ENCODE measurements around the gene UBR4. TPM values are rescaled to one million over a fixed set of nuclear protein-coding genes. Genes with fewer than 3 reads are reported as not detected.

Gene UBR4
- total RNA-seq, 1 experiment from 2014 or later, result 38.8 TPM

DNA sequence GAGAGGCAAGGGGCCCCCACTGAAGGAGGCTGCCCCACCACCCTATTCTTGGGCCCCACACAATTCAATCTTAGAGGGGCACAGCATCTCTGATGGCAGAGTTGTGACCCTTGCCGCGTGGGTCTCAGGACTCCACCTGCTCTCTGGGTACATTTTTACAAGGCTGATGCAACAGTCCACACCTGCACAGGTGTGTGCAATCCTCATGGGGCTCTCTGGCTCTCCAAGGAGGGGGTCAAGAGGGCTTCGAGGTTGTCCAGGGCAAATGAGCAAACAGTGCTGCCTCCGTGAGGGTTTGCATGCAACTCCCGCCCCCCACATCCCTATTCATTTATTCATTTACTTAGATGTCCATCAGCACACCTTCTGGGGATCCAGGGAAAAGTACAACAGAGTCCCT lies 172.0 kb downstream of the UBR4 start:
- in situ Hi-C loops (cut with HindIII; ENCODE audit: low pct_unique_long_range_greater_than_20kb, low sequenced_read_pairs), result no loop called here

DNA sequence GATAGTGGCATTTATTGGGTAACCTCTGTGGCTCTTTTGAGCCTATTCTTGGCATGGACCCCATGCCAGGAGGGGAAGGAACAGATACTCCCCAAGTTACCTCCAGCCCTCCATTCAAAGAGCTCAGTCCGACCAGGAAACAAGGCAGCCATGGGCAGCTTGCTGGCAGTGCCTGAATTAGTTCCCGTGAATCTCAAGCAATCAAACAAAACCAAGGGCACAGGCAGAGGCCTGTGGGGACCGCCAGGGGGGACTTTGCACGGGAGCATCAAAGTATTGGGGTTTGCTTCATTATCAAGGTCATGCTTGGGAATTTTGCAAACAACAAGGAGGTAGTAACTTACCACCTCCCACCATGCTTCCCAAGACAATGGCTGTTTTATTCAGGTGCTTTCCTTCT lies 172.4 kb downstream of the UBR4 start:
- in situ Hi-C loops (cut with HindIII; ENCODE audit: low pct_unique_long_range_greater_than_20kb, low sequenced_read_pairs), result no loop called here

More for the DNA sequence above, 172.0 kb downstream of the UBR4 start:
- DNase-seq (ENCODE audit: low read depth), result no peak

GRCh38 chr1:19036813-19037605 lies 173.1 kb downstream of the UBR4 start:
- in situ Hi-C loops (cut with HindIII; ENCODE audit: low pct_unique_long_range_greater_than_20kb, low sequenced_read_pairs), result no loop called here
- DNase-seq (ENCODE audit: low read depth), result no peak

More for the DNA sequence above, 172.4 kb downstream of the UBR4 start:
- no peak for DNase-seq (ENCODE audit: low read depth)

GRCh38 chr1:19036041-19036812 lies 173.8 kb downstream of the UBR4 start:
- DNase-seq (ENCODE audit: low read depth), result no peak
- in situ Hi-C loops (cut with HindIII; ENCODE audit: low pct_unique_long_range_greater_than_20kb, low sequenced_read_pairs), result no loop called here

GRCh38 chr1:19035377-19036040 lies 174.6 kb downstream of the UBR4 start:
- in situ Hi-C loops (cut with HindIII; ENCODE audit: low pct_unique_long_range_greater_than_20kb, low sequenced_read_pairs), result no loop called here
- no peak for DNase-seq (ENCODE audit: low read depth)

- DNase-seq (ENCODE audit: low read depth), result no peak
- in situ Hi-C loops (cut with HindIII; ENCODE audit: low pct_unique_long_range_greater_than_20kb, low sequenced_read_pairs), result no loop called here
Observed at GRCh38 chr1:19034721-19035120, 175.3 kb downstream of the UBR4 start.

DNA sequence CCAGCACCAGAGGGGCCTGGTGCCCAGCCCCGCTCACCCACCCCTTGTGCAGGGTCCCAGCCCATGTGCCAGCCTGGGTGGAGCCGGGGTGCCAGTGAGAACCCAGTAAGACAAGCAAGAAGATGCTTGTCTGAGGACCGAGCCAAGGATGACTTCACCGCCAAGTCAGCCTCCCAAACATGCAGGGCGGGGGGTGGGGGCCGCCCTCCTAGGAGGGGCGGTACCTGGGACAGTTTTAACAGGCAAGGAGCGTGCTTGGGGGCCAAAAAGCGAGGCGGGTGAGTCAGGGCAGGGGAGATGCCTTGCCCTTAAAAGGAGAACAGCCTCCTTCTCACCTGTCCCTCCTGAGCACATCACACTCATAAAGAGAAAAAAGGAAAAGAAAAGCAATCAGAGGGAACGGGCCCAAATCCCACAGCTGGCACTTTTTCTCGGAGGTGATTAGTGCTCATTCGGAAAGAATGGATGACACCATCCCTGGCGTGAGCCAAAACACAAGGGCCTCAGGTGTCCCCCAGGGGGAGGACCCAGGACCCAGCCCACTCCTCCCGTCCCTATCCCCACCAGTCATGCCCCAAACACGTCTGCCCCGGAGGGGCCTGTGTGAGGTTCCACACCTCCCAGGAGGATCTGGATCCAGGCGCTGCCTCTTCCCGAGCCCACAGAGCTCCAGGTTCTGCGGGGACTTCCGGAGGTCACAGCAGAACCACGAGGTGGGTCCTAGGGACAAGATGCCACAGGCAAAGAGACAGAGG lies 176.0 kb downstream of the UBR4 start:
- no peak for DNase-seq (ENCODE audit: low read depth)
- in situ Hi-C loops (cut with HindIII; ENCODE audit: low pct_unique_long_range_greater_than_20kb, low sequenced_read_pairs), result no loop called here

GRCh38 chr1:19033515-19033839 lies 176.6 kb downstream of the UBR4 start:
- in situ Hi-C loops (cut with HindIII; ENCODE audit: low pct_unique_long_range_greater_than_20kb, low sequenced_read_pairs), result no loop called here
- DNase-seq (ENCODE audit: low read depth), result no peak

GRCh38 chr1:19032701-19033514 lies 177.2 kb downstream of the UBR4 start:
- no peak for DNase-seq (ENCODE audit: low read depth)

DNA sequence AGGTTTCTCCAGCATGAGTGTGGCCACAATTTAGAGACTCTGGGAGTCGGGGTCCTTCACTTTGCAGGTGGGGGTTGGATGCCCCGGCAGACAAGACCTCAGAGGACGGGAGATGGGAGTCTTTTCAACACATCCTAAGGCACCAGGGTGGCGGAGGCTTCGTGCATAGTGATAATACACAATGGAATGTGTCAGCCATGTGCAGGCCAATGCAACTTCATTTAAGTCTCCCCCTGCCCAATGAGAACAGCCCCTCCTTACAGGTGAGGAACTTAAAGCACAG lies 177.7 kb downstream of the UBR4 start:
- in situ Hi-C loops (cut with HindIII; ENCODE audit: low pct_unique_long_range_greater_than_20kb, low sequenced_read_pairs), result no loop called here
- no peak for DNase-seq (ENCODE audit: low read depth)

More at GRCh38 chr1:19032701-19033514, 177.2 kb downstream of the UBR4 start:
- in situ Hi-C loops (cut with HindIII; ENCODE audit: low pct_unique_long_range_greater_than_20kb, low sequenced_read_pairs), result no loop called here

GRCh38 chr1:19029191-19030085 lies 180.6 kb downstream of the UBR4 start:
- in situ Hi-C loops (cut with HindIII; ENCODE audit: low pct_unique_long_range_greater_than_20kb, low sequenced_read_pairs), result no loop called here
- DNase-seq (ENCODE audit: low read depth), result no peak

- in situ Hi-C loops (cut with HindIII; ENCODE audit: low pct_unique_long_range_greater_than_20kb, low sequenced_read_pairs), result no loop called here
- no peak for DNase-seq (ENCODE audit: low read depth)
Observed at GRCh38 chr1:19028546-19029129, 181.4 kb downstream of the UBR4 start.

- in situ Hi-C loops (cut with HindIII; ENCODE audit: low pct_unique_long_range_greater_than_20kb, low sequenced_read_pairs), result no loop called here
Observed at GRCh38 chr1:19028110-19028509, 182.0 kb downstream of the UBR4 start.

More at GRCh38 chr1:19028110-19028509, 182.0 kb downstream of the UBR4 start:
- no peak for DNase-seq (ENCODE audit: low read depth)

All from Caki2 (cell line).